ENCODE data around the gene ANAPC4.
A peak's percentile ranks its signal among the peaks of the same experiment; 100 is the strongest.

The ANAPC4 gene

GRCh38 chr4:25452081-25452480, 75.0 kb downstream of the ANAPC4 start:
- TF ChIP-seq CTCF (IDR thresholded peaks at IDR 0.05; ENCODE audit: low read depth, low read length): no peak

GRCh38 chr4:25454476-25454875, 77.4 kb downstream of the ANAPC4 start:
- DNase-seq (ENCODE audit: extremely low read depth, low read depth): no peak
- no peak for TF ChIP-seq CTCF (IDR thresholded peaks at IDR 0.05; ENCODE audit: low read depth, low read length)

More at GRCh38 chr4:25452081-25452480, 75.0 kb downstream of the ANAPC4 start:
- no peak for DNase-seq (ENCODE audit: extremely low read depth, low read depth)

- TF ChIP-seq CTCF (IDR thresholded peaks at IDR 0.05; ENCODE audit: low read depth, low read length): no peak
These were observed 80.1 kb downstream of the ANAPC4 start for GRCh38 chr4:25457053-25457715.

GRCh38 chr4:25466966-25467697, 90.1 kb downstream of the ANAPC4 start:
- no peak for TF ChIP-seq CTCF (IDR thresholded peaks at IDR 0.05; ENCODE audit: low read depth, low read length)

More at GRCh38 chr4:25457053-25457715, 80.1 kb downstream of the ANAPC4 start:
- peak; percentile 10 for DNase-seq (ENCODE audit: extremely low read depth, low read depth)

GRCh38 chr4:25467843-25468242, 90.8 kb downstream of the ANAPC4 start:
- TF ChIP-seq CTCF (IDR thresholded peaks at IDR 0.05; ENCODE audit: low read depth, low read length): no peak
- DNase-seq (ENCODE audit: extremely low read depth, low read depth): no peak

More at GRCh38 chr4:25466966-25467697, 90.1 kb downstream of the ANAPC4 start:
- DNase-seq (ENCODE audit: extremely low read depth, low read depth): no peak

Data from AG09319 (cell line).